IPS-18c (cell line): ENCODE results near the gene NEK7.

ENCODE experiments used
- H3K4me3 ChIP-seq: 2 replicates; pipeline ENCODE4 v1.7.0; 2013; ENCODE audit warnings: low read depth, mild to moderate bottlenecking, low read length, moderate library complexity; ENCODE audit not compliant: insufficient read depth
- H3K9me3 ChIP-seq: one replicate; pipeline ENCODE4 v1.6.1; 2013; ENCODE audit warnings: mild to moderate bottlenecking, low read length, moderate library complexity; ENCODE audit not compliant: control insufficient read depth, insufficient read depth

Gene NEK7

DNA sequence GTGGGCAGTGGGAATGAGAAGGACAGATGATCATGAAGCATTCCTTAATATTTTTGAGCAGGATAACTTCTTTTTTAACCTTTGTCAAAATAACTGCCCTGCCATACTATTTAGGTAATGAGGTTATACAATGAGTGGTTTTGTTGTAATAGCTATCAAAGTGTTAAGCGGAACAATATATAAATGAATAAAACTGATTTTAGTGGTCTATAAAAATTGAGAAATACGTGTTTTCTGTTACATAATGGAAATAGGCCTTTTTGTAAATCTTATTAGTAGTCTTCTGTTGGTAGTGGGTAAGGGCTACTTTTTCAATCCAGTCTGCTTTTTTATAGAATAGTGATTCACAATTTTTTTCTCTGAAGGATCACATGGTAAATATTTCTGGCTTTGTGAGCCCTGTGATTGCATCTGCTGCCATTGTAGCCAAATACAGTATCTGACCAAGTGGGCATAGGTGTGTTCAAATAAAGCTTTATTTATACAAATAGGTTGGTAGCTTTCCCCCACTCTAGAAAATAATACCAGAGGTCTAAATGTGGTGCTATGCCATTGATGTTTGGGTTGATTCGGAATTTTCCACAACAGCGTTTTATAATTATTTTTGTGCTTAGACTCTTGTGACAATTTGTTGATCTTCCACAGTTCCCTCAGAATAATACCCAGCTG, 4.3 kb downstream of the NEK7 start:
- Histone ChIP-seq H3K4me3 (no peak overlapping the region), H3K9me3 (no peaks in the 10 kb centered on the region)

DNA sequence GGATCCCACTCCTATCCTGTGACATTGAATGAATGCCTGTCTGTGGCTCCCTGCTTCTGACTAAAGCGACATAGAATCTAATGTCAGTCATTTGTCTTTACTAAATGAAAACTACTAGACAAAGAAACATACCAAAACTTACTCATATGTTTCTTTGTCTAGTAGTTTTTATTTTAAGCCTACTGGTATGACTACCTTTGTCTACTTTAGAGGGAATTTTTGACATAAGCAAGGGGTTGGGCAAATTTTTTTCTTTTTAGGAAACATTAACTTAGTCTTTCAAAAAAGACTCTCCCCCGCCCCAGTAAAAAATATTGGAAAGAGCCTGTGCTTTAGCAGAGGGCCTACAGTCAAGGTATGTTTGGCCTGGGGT, 4.9 kb downstream of the NEK7 start:
- Histone ChIP-seq H3K4me3 (no peak overlapping the region), H3K9me3 (no peaks in the 10 kb centered on the region)

DNA sequence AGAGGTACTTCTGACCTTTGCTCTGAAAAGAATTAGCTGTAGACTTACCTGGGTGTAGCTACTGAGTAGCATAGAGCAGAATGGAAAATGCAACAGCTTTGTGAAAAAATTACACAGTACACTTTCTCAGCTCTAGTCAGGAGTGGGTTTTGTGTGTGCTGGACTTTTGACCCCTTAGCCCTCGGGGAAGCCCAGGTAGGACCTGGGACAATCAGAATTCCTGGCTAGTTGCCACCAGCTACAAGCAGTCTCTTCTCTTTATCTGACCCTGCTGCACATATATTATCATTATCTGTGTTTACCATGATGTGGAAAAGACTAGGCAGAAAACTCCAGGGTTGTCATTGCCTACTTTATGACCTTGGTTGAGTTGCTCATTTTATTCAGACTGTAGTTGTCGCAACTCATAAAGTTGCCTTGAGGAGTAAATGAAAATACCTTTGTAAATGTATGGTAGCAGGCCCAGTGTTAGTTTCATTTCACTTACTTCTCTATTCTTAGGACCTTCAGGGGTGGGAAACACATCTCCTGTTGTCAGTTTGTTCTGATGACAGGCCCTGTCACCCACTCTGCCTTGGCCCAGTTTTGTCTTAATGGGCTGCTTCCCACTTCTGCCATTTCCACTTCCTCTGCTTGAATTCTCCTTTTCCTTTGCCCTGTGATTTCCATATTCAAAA, 5.4 kb downstream of the NEK7 start:
- Histone ChIP-seq H3K4me3 (no peak overlapping the region), H3K9me3 (no peaks in the 10 kb centered on the region)

DNA sequence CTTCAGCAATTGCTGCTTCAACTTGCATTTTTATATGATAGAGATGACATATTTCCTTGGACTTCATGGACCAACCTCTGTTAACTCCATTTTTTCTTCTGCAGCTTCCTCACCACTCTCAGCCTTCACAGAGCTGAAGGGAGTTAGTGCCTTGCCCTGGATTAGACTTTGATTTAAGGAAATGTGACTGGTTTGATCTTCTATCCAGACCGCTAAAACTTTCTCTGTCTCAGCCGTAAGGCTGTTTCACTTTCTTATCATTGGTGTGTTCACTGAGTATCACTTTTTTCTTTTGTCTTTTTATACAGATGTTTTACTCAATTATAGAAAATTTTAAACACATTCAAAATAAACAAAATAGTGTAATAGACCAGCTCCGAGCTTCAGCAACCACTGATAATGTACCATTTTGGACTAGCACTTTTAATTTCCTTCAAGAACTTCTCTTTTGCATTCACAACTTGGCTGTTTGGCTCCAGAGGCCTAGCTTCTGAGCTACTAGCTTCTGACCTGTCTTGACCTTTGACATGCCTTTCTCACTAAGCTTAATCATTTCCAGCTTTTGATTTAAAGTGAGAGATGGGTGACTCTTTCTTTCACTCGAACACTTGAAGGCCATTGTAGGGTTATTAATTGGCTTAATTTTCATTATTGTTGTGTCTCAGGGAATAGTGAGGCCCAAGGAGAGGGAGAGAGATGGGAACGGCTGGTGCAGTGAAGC, 9.3 kb downstream of the NEK7 start:
- H3K4me3 ChIP-seq, result no peak overlapping the region

DNA sequence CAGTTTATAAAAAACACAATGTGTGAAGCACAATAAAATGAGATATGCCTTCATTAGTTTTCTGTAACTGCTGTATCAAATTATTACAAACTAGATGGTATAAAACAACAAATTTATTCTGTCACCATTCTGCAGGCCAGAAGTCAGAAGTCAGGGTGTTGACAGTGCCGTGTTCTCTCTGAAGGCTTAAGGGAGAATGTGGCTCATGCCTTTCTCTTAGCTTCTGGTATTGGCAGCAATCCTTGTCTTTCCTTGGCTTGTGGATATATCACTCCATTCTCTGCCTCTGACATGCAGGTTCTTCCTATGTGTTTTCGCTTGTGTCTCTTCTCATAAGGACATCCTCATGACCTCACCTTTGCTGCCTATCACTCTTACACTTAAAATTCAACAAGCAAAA, 10.1 kb downstream of the NEK7 start:
- Histone ChIP-seq H3K4me3 (no peak overlapping the region), H3K9me3 (no peaks in the 10 kb centered on the region)

More for the DNA sequence above, 9.3 kb downstream of the NEK7 start:
- H3K9me3 ChIP-seq, result no peaks in the 10 kb centered on the region

DNA sequence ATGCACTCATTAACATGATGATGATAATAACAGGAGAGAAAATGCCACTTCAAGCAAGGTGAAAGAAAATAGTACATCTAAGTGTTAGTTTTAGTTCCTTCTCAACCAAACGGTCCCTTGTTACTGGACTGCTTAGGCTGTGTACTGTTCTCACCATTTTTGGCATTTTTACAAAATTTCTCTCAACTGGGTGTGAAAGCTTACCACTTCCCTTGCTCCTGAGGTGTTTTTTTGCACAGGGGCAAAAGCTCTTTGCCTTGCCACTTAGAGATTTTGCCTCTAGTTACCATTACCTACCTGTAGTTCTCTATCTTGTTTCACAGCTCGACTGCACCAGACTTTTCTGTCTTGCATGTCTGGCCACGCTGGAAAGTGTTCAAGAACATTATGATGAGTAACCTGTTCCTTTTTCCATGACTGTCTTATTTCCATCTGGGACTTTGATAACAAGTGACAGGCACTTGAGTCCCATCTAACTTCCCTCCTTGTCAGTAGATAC, 10.7 kb downstream of the NEK7 start:
- H3K4me3 ChIP-seq, result no peak overlapping the region

DNA sequence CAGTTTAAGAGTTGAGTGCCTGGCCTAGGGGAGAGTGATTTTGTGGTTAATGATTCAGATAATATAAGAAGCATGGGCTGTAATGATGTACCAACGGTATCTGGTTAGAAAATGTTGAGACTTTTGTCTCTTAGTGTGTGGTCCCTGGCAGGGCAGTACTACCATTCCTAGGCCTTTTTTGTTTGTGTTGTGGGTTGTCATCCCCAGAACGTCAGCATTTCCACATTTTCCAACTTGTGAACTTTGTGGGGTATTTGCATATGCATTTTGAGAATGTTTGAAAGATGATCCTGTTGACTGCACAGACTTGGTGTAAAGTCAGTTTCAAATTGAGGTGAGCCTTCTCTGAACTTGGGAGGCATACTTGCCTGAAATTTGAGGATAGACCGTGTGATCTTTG, 11.4 kb downstream of the NEK7 start:
- H3K4me3 ChIP-seq, result no peak overlapping the region
- H3K9me3 ChIP-seq, result no peaks in the 10 kb centered on the region

More for the DNA sequence above, 10.7 kb downstream of the NEK7 start:
- no peaks in the 10 kb centered on the region for H3K9me3 ChIP-seq

DNA sequence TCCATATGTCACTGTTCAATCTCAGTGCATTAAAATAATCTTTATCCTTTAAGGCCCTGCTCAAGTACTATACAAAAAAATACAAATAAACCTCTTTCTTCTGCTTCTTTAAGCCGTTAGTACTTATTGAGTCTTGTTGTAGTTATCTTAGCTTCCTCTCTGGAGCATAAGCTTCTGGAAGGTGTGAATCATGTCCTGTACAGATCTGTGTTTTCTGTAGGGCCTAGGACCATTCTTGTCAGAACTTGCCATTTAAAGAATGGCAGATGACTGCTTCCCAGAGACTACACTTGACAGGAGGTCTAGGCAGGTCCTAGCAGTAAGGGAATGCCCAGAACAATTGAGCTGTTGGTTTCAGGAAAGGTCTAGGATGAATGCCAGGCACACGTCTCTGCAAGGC, 12.9 kb downstream of the NEK7 start:
- Histone ChIP-seq H3K4me3 (no peak overlapping the region), H3K9me3 (no peaks in the 10 kb centered on the region)

DNA sequence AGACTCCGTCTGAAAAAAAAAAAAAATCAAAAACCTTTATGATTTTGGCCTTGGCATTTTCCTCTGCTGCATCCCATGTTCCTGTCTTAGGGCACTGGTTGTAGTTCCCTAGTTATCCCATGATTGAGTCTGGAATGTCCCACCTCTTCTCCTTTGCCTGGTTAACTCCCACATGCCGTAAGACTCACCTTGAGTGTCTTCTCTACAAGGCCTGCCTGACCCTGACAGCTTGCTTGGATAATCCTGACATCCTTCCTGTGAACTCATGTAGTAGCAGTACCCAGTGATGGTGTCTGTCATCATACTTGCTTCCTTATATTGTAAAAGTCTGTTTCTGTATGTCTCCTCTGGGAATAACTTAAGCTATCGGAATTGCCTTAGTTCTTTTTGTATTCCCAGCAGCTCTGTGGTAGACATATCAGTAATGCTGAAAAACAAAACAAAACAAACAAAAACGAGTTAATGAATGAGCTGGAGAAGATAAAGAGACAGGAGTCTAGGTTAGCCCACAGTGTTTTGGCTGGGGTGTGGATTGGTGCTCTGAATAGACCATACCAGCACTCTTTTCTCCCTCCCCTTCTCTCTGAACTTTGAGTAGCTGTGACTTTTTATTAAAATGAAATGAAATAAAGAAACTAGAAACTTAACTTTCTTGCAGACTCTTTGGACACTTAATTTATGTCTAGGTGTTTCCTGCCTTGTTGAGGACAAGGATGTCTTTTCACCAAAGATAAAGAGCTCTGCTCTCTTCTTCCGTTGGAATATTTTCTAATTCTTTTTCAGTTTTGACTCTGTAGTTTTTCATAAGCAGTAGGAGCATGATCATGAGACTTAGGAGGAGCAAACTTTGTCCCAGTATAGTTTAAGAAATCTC, 15.1 kb downstream of the NEK7 start:
- Histone ChIP-seq H3K9me3 (no peaks in the 10 kb centered on the region), H3K4me3 (no peak overlapping the region)

DNA sequence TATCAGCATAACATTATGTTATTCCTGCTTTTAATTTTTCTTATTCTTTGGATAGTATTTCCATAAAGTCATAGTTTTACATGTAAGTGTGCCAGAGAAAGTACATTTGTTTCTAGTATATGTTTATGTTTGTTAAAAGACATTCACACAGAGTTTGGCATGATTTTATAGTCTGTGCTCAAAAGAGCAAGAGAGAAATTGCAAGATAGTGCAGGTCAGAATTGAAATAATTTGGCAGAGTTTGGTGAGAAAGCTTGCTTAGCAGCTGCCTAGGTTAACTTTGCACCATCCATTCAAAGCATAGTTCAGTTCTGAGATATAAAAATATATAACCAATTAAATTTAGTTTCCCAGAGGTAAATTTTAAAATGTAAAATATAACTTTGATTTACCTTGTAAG, 17.0 kb downstream of the NEK7 start:
- no peak overlapping the region for H3K4me3 ChIP-seq
- H3K9me3 ChIP-seq, result no peaks in the 10 kb centered on the region

DNA sequence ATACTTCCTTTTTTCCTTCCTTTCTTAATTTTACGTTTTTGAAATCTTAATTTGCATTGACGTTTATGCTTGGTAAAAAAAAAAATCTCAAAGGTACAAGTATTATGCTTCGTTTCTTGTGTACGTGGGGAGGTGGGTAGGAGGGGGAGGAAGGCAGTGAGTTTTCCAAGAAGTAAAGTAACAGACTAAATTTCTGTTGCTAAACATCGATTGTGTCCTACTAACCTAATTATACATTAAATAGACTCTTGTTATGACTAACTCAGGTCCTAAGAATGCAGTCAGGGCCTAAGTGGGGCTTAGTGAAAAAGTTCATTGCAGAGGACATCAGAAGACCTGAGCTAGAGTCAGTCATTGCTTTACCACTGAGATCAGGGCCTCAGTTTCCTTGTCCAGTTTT, 17.5 kb downstream of the NEK7 start:
- Histone ChIP-seq H3K9me3 (no peaks in the 10 kb centered on the region), H3K4me3 (no peak overlapping the region)

DNA sequence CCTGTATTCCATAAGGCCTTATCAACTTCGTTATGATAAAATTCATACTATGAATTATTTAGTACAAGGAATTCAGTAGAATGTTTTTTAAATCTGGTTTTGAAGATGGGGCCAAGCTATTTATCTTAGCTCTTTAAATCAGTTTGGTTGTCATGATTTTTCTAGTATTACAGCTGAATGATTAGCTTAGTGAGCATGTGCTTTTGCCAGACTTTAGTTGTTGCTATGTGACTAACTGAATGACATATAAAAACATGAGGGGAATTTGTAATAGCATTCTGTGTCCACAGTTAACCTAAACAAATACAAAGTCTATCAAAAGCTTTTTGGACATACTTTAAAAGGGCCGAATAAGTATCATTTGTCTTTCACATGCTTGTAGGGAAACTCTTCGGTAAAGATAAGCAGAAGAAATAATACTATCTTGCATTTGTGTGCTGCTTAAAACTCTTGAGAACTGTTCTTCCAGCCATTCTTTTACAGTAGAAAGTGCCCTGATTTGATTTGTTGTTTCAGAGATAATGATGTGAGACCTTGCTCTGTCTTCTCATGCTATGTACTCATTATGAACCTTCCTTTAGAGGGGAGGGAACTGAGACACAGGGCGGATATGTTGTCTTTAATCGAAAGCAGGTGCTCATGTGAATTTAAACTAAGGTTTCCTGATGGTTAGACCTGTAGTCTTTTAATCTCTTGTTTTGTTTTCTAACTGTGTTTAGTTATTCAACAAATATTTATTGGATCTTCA, 18.8 kb downstream of the NEK7 start:
- Histone ChIP-seq H3K4me3 (no peak overlapping the region), H3K9me3 (no peaks in the 10 kb centered on the region)

DNA sequence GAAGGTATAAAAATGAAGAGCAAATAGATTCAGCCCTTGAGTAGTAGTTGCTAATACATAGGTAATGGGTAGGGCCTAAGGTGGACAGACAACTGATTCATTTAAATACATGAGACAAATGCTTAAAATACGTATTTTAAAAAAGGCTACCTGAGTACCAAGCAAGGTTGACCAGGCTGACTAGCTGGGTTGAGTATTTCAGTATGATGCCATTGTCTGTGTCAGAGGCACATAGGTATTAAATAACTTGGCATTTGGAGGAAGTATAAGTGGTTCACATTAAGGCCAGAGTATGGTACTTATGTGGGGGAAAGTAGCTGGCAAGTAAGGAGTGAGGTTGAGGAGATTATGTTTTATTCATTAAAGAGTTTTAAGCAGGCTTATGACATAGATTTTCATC, 19.4 kb downstream of the NEK7 start:
- no peak overlapping the region for H3K4me3 ChIP-seq
- no peaks in the 10 kb centered on the region for H3K9me3 ChIP-seq

DNA sequence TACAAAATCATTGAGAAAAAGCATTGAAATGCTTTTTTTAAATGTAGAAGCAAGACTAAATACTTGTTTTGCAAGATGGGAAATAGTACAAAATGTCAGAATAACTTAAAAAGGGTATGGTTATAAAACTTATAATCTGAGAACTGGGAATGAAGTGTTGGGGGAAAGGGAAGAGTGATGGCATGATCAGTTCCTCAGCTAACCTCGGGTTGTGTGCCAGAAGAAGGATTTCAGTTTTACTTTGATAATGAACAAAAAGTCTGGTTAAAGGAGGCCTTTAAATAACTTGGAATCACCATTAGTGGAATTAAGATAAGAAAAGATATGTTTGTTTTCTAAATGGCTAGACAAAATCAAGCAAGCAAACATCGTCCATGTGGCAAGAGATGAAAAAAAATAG, 20.7 kb downstream of the NEK7 start:
- Histone ChIP-seq H3K9me3 (no peaks in the 10 kb centered on the region), H3K4me3 (no peak overlapping the region)

DNA sequence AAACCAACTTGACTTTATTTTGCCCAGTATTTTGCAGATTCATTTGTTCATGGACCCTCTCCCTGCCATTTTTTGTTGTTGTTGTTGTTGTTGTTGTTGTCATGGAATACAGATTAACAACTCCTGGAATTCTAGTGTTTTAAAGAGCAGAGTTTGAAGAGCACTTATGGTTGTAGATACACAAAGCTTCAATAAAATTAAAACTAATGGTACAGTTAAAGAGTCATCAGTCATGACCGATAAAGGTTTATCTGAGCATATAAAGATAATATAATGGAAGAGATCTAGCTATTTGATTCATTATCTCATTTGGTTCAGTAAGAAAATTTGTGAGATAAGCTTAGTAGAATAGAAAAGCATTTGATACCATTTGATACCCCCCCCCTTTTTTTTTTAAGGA, 21.8 kb downstream of the NEK7 start:
- H3K9me3 ChIP-seq, result no peaks in the 10 kb centered on the region
- no peak overlapping the region for H3K4me3 ChIP-seq

DNA sequence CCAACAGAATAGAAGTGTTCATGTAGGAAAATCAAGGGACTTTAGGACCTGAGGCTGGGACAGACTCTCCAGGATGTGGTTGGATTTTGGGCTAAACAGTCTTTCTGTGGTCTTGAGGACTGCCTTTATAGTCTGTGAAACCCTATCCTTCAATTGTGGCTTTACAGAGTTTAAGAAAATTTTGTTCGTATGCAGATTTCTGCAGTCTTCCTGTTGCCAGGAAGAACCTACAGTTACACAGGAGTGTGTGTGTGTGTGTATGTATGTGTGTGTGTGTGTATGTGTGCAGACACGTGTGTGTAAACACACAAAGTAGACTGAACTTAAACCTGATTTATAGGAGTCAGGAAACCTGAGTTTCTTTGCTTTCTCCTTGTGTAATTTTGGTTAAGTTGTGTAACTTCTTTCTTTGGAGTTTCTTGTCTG, 22.8 kb downstream of the NEK7 start:
- no peaks in the 10 kb centered on the region for H3K9me3 ChIP-seq

DNA sequence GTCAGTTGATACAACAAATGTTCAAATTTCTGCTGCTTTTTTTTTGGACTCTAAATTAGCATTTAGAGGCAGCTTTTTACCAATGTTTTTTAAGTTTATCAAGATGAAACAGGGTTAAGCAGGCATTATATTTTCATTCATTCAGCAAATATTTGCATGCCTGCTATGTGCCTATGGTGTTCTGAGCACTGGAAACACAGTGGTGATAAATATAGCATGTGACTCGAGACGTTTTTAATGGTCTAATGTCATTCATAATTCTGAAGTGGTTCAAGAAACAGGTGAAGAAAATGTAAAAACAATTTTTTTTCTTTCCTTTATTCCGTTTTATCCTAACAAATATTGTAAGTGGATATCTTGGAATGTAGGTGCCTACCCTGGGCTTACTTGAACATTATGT, 26.8 kb downstream of the NEK7 start:
- H3K4me3 ChIP-seq, result no peak overlapping the region
- H3K9me3 ChIP-seq, result peaks cover 2% of the 10 kb centered on the region

More for the DNA sequence above, 22.8 kb downstream of the NEK7 start:
- no peak overlapping the region for H3K4me3 ChIP-seq
